Prostate gland (tissue), 2 donors: Measurements from ENCODE around the gene SLC16A9.

Experiments
- CTCF ChIP-seq, 4 experiments: fragments of 200-600 bp in 2 of 4; fragments of 450-650 bp in 2 of 4; sonication (generic) in 2 of 4; IDR thresholded peaks; 1 replicate in 3 of 4; 2 replicates in 1 of 4; pipeline ENCODE4 v1.5.1; 2016 to 2019; ENCODE audit warnings: antibody characterized with exemption in 4 of 4, mild to moderate bottlenecking in 2 of 4, moderate library complexity in 2 of 4
- POLR2AphosphoS5 ChIP-seq: sonication (generic); formaldehyde crosslinking; IDR thresholded peaks from one replicate; pipeline ENCODE4 v1.6.1; 2017; ENCODE audit warnings: antibody characterized with exemption

- TF ChIP-seq CTCF (IDR thresholded peaks at IDR 0.05) (no peak), POLR2AphosphoS5 (no peak)
Observed at GRCh38 chr10:59624951-59625350, 84.7 kb downstream of the SLC16A9 start.
